ENCODE results near the gene FAM83G. TPM values are rescaled to one million over a fixed set of nuclear protein-coding genes. Genes with fewer than 3 reads are reported as not detected.

The FAM83G gene
- total RNA-seq, 1 experiment from 2014 or later: 24.3 TPM

GRCh38 chr17:18994631-18995030 is 9.9 kb downstream of the FAM83G start:
- H3K36me3 ChIP-seq (ENCODE audit: control insufficient read depth, insufficient read depth, low read length): no peaks in the 10 kb centered on the region; the same call in none of the 2 replicates
- no peak for TF ChIP-seq CTCF (IDR thresholded peaks at IDR 0.05; ENCODE audit: insufficient read depth in 1 of 2, low read depth in 1 of 2, low read length in 1 of 2, severe bottlenecking in 1 of 2, unreplicated experiment in 1 of 2)
- DNase-seq: no peak
- H3K27ac Mint-ChIP-seq (ENCODE audit: unreplicated experiment): peak overlapping the region; percentile 51
- H3K4me3 Mint-ChIP-seq (ENCODE audit: unreplicated experiment): no peak overlapping the region
- ChIA-PET CTCF (no interaction called here), POLR2A (no interaction called here)
- BruUV-seq (replicated peaks): no TSS peak
- peaks cover 64% of the 10 kb centered on the region for H3K36me3 Mint-ChIP-seq (ENCODE audit: insufficient read depth, unreplicated experiment)
- peaks cover 8% of the 10 kb centered on the region for H3K4me1 ChIP-seq
- H3K27me3 Mint-ChIP-seq (ENCODE audit: insufficient read depth, unreplicated experiment): no peaks in the 10 kb centered on the region
- H3K4me3 ChIP-seq (ENCODE audit: low read depth, low read length): no peak overlapping the region
- intact Hi-C loops (cut with micrococcal nuclease; ENCODE audit: unreplicated experiment): no loop called here
- peaks cover 14% of the 10 kb centered on the region for H3K9me3 Mint-ChIP-seq (ENCODE audit: unreplicated experiment)
- peaks cover 7% of the 10 kb centered on the region; the same call in 1 of the 2 replicates for H3K9me3 ChIP-seq
- H3K4me1 Mint-ChIP-seq (ENCODE audit: low read depth, unreplicated experiment): peaks cover 6% of the 10 kb centered on the region
- no peaks in the 10 kb centered on the region for H3K27me3 ChIP-seq (replicated peaks; ENCODE audit: control insufficient read depth, insufficient read depth, low read length)

- Histone ChIP-seq H3K27me3 (replicated peaks; ENCODE audit: control insufficient read depth, insufficient read depth, low read length) (no peaks in the 10 kb centered on the region), H3K4me1 (peaks cover 14% of the 10 kb centered on the region), H3K9me3 (peaks cover 7% of the 10 kb centered on the region; the same call in 1 of the 2 replicates), H3K4me3 (ENCODE audit: low read depth, low read length) (no peak overlapping the region), H3K36me3 (ENCODE audit: control insufficient read depth, insufficient read depth, low read length) (no peaks in the 10 kb centered on the region; the same call in none of the 2 replicates)
- peaks cover 64% of the 10 kb centered on the region for H3K36me3 Mint-ChIP-seq (ENCODE audit: insufficient read depth, unreplicated experiment)
- POLR2A ChIA-PET: no interaction called here
- H3K4me1 Mint-ChIP-seq (ENCODE audit: low read depth, unreplicated experiment): peaks cover 6% of the 10 kb centered on the region
- CTCF ChIA-PET: no interaction called here
- TF ChIP-seq CTCF (IDR thresholded peaks at IDR 0.05; ENCODE audit: insufficient read depth in 1 of 2, low read depth in 1 of 2, low read length in 1 of 2, severe bottlenecking in 1 of 2, unreplicated experiment in 1 of 2): no peak
- intact Hi-C loops (cut with micrococcal nuclease; ENCODE audit: unreplicated experiment): no loop called here
- peaks cover 14% of the 10 kb centered on the region for H3K9me3 Mint-ChIP-seq (ENCODE audit: unreplicated experiment)
- BruUV-seq (replicated peaks): no TSS peak
- H3K27me3 Mint-ChIP-seq (ENCODE audit: insufficient read depth, unreplicated experiment): no peaks in the 10 kb centered on the region
- H3K4me3 Mint-ChIP-seq (ENCODE audit: unreplicated experiment): no peak overlapping the region
- no peak for DNase-seq
- H3K27ac Mint-ChIP-seq (ENCODE audit: unreplicated experiment): peak overlapping the region; percentile 51
Measured at GRCh38 chr17:18993905-18994526, 10.5 kb downstream of the FAM83G start.

- Histone ChIP-seq H3K36me3 (ENCODE audit: control insufficient read depth, insufficient read depth, low read length) (peaks cover 2% of the 10 kb centered on the region; the same call in 1 of the 2 replicates), H3K4me3 (ENCODE audit: low read depth, low read length) (no peak overlapping the region), H3K9me3 (peaks cover 7% of the 10 kb centered on the region; the same call in 1 of the 2 replicates), H3K4me1 (peaks cover 28% of the 10 kb centered on the region), H3K27me3 (replicated peaks; ENCODE audit: control insufficient read depth, insufficient read depth, low read length) (no peaks in the 10 kb centered on the region)
- peaks cover 16% of the 10 kb centered on the region for H3K4me1 Mint-ChIP-seq (ENCODE audit: low read depth, unreplicated experiment)
- POLR2A ChIA-PET: no interaction called here
- CTCF ChIA-PET: no interaction called here
- BruUV-seq (replicated peaks): no TSS peak
- H3K36me3 Mint-ChIP-seq (ENCODE audit: insufficient read depth, unreplicated experiment): peaks cover 58% of the 10 kb centered on the region
- H3K9me3 Mint-ChIP-seq (ENCODE audit: unreplicated experiment): peaks cover 14% of the 10 kb centered on the region
- no peak for TF ChIP-seq CTCF (IDR thresholded peaks at IDR 0.05; ENCODE audit: insufficient read depth in 1 of 2, low read depth in 1 of 2, low read length in 1 of 2, severe bottlenecking in 1 of 2, unreplicated experiment in 1 of 2)
- intact Hi-C loops (cut with micrococcal nuclease; ENCODE audit: unreplicated experiment): no loop called here
- H3K27ac Mint-ChIP-seq (ENCODE audit: unreplicated experiment): no peak overlapping the region
- DNase-seq: no peak
- no peak overlapping the region for H3K4me3 Mint-ChIP-seq (ENCODE audit: unreplicated experiment)
- H3K27me3 Mint-ChIP-seq (ENCODE audit: insufficient read depth, unreplicated experiment): no peaks in the 10 kb centered on the region
Measured at GRCh38 chr17:18992454-18993130, 12.0 kb downstream of the FAM83G start.

All from Caco-2 (cell line).